WTC11 (cell line): ENCODE measurements around the gene TRIM4. TPM values are rescaled to one million over a fixed set of nuclear protein-coding genes. Genes with fewer than 3 reads are reported as not detected.
"Not testable (repeated sequence)": the region's sequence is repeated elsewhere in the genome, so short reads cannot be mapped to it uniquely, and the experiment has no call there.

ENCODE experiments used
- ATAC-seq: fragments of 200-7000 bp; cut with Tn5 transposase; 2 replicates; pipeline ENCODE4 v1.10.0; 2021; ENCODE audit warnings: mild to moderate bottlenecking, moderate library complexity
- CTCF ChIA-PET: fragments of 300-600 bp; sonication (Branson Sonifier 250); formaldehyde crosslinking; loops from one replicate; lab custom pipeline; 2021; ENCODE audit warnings: antibody characterized with exemption; lab: Charles Lee
- POLR2A ChIA-PET: fragments of 350-600 bp; sonication (Branson Sonifier 250); formaldehyde crosslinking; loops from one replicate; lab custom pipeline; 2021; ENCODE audit warnings: antibody characterized with exemption; lab: Charles Lee
- DNase-seq: peaks from one replicate; pipeline ENCODE4 v3.0.0; 2021; ENCODE audit warnings: low spot score
- H3K27ac Mint-ChIP-seq: 2 replicates; pipeline ENCODE4 v1.8.0; 2021; ENCODE audit warnings: mixed read lengths
- H3K27me3 Mint-ChIP-seq: 2 replicates; pipeline ENCODE4 v1.8.0; 2021; ENCODE audit warnings: low read depth, mild to moderate bottlenecking, moderate library complexity, mixed read lengths
- H3K36me3 Mint-ChIP-seq: 2 replicates; pipeline ENCODE4 v1.8.0; 2021; ENCODE audit warnings: mixed read lengths
- H3K4me1 Mint-ChIP-seq: 2 replicates; pipeline ENCODE4 v1.8.0; 2022; ENCODE audit warnings: mixed read lengths
- H3K4me3 Mint-ChIP-seq: 2 replicates; pipeline ENCODE4 v1.8.0; 2021; ENCODE audit warnings: mild to moderate bottlenecking, moderate library complexity, mixed read lengths
- H3K9me3 Mint-ChIP-seq: 2 replicates; pipeline ENCODE4 v1.8.0; 2021; ENCODE audit warnings: mixed read lengths
- ETV6 ChIP-seq: sonication (generic); formaldehyde crosslinking; IDR thresholded peaks from 2 replicates; pipeline ENCODE4 v1.8.1; 2022; ENCODE audit warnings: mild to moderate bottlenecking, missing genetic modification reagents
- IRF2 ChIP-seq: sonication (generic); formaldehyde crosslinking; IDR thresholded peaks from 2 replicates; pipeline ENCODE4 v1.8.0; 2022; ENCODE audit warnings: low read depth, missing genetic modification reagents, borderline replicate concordance
- MXD4 ChIP-seq: fragments of 250-450 bp; sonication (Bioruptor Pico); IDR thresholded peaks from 2 replicates; pipeline ENCODE4 v1.8.0; 2021; ENCODE audit warnings: mild to moderate bottlenecking, moderate library complexity, borderline replicate concordance
- NFATC4 ChIP-seq: fragments of 250-450 bp; sonication (Bioruptor Pico); IDR thresholded peaks from 2 replicates; pipeline ENCODE4 v1.9.0; 2021; ENCODE audit warnings: mild to moderate bottlenecking
- TCF7 ChIP-seq: sonication (generic); formaldehyde crosslinking; IDR thresholded peaks from 2 replicates; pipeline ENCODE4 v1.8.0; 2022; ENCODE audit warnings: mild to moderate bottlenecking, low read depth, missing genetic modification reagents, moderate library complexity
- ZNF138 ChIP-seq: sonication (generic); formaldehyde crosslinking; conservative IDR thresholded peaks from 2 replicates; pipeline ENCODE4 v1.8.1; 2022; ENCODE audit warnings: mild to moderate bottlenecking, moderate library complexity, missing genetic modification reagents
- ZNF232 ChIP-seq: sonication (generic); formaldehyde crosslinking; IDR thresholded peaks from 2 replicates; pipeline ENCODE4 v1.8.0; 2022; ENCODE audit warnings: mild to moderate bottlenecking, missing genetic modification reagents
- ZNF317 ChIP-seq: sonication (generic); formaldehyde crosslinking; IDR thresholded peaks from 2 replicates; pipeline ENCODE4 v1.8.1; 2023; ENCODE audit warnings: low read depth, mild to moderate bottlenecking, moderate library complexity, missing genetic modification reagents, borderline replicate concordance
- ZNF671 ChIP-seq: fragments of 250-450 bp; sonication (Bioruptor Pico); IDR thresholded peaks from 2 replicates; pipeline ENCODE4 v1.8.0; 2021; ENCODE audit warnings: mild to moderate bottlenecking
- total RNA-seq: library from RNA; stranded (reverse); gene quantifications from 3 replicates; pipeline ENCODE4 v1.2.3, GENCODE V29; 2021
- TF ChIP-seq, protein P1 (sequence below): sonication (generic); formaldehyde crosslinking; IDR thresholded peaks from 2 replicates; pipeline ENCODE4 v1.8.1; 2023; ENCODE audit warnings: mild to moderate bottlenecking, missing genetic modification reagents, moderate library complexity
- TF ChIP-seq, protein P2 (sequence below): fragments of 200-600 bp; IDR thresholded peaks from 2 replicates; pipeline ENCODE4 v1.8.0; 2022; ENCODE audit warnings: antibody characterized with exemption
- TF ChIP-seq, protein P3 (sequence below): sonication (generic); formaldehyde crosslinking; IDR thresholded peaks from 2 replicates; pipeline ENCODE4 v1.8.0; 2023; ENCODE audit warnings: missing genetic modification reagents, mild to moderate bottlenecking, borderline replicate concordance
- TF ChIP-seq, protein P4 (sequence below): sonication (generic); formaldehyde crosslinking; IDR thresholded peaks from 2 replicates; pipeline ENCODE4 v1.8.1; 2022; ENCODE audit warnings: missing genetic modification reagents, borderline replicate concordance
- TF ChIP-seq, protein P5 (sequence below): sonication (generic); formaldehyde crosslinking; IDR thresholded peaks from 2 replicates; pipeline ENCODE4 v1.8.0; 2023; ENCODE audit warnings: mild to moderate bottlenecking, missing genetic modification reagents
- TF ChIP-seq, protein P6 (sequence below): sonication (generic); formaldehyde crosslinking; IDR thresholded peaks from 2 replicates; pipeline ENCODE4 v1.8.1; 2022; ENCODE audit warnings: mild to moderate bottlenecking, moderate library complexity, missing genetic modification reagents

The TRIM4 gene
- total RNA-seq, 1 experiment from 2014 or later, result 6.6 TPM

DNA sequence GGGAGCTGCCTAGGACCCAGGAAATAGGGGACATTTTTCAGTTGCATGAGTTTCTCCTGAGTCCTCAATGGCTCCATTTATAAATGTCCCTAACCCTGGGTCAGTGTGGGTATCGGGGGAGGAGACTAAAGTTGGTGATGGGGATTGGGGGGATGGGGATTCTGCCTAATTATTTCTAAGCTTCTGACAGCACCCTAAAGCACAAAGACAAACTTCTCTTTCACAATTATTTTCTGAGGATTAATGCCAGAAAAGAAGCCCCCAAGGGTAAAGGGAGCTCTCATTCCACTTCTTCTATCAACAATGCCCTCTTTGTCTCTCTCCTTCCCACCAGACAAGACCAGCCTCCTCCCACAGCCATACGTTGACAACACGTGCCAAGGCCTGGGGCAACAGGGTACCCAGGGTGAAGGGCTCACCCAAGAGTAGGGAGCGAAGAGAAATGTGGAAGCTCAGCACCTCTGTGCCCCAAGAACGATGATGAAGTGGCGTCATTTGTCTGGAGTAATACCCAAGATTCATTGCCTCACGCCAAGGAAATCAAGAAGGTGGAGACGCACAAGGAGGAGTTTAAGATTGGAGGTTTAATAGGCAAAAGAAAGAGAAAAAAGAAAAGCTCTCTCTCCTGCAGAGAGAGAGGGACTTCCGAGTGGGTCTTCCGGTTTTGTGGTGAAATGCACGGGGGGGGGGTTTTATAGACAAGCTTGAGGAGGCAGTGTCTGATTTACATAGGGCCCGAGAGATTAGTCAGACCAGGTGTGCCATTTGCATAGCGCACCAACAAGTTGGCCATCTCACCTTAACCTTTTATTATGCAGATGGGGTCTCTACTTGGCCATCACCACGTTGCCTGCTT, 24.5 kb upstream of the TRIM4 start (continued):
- peak; percentile 47; the same call in 1 of the 2 replicates for TF ChIP-seq ETV6 (CRISPR knock-in tag)
- TF ChIP-seq, all 79 proteins: peak for 10

DNA sequence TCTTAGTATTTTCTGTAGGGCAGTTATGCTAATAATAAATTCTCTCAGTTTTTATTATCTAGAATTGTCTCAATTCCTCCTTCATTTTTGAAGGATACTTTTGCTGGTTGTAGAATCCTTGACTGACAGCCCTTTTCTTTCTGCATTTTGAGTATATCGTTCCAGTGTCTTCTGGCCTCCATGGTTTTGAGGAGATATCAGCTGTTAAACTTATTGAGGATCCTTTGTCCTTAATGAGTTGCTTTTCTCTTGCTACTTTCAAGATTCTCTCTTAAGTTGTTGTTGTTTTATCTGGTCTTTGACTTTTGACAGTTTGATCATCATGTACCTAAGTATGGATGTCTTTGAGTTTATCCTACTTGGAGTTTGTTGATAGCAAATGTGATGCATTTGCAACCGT, 19.0 kb upstream of the TRIM4 start:
- Mint-ChIP-seq H3K27ac (no peak overlapping the region), H3K36me3 (peaks cover 60% of the 10 kb centered on the region), H3K4me1 (peaks cover 27% of the 10 kb centered on the region), H3K9me3 (peaks cover 58% of the 10 kb centered on the region), H3K4me3 (no peak overlapping the region), H3K27me3 (peaks cover 5% of the 10 kb centered on the region; the same call in 1 of the 2 replicates)
- no peak for DNase-seq
- POLR2A ChIA-PET, result no interaction called here
- CTCF ChIA-PET, result no interaction called here
- ATAC-seq, result no peak
- TF ChIP-seq ZNF317 (CRISPR knock-in tag) (peak; percentile 100), TCF7 (CRISPR knock-in tag) (no peak)

DNA sequence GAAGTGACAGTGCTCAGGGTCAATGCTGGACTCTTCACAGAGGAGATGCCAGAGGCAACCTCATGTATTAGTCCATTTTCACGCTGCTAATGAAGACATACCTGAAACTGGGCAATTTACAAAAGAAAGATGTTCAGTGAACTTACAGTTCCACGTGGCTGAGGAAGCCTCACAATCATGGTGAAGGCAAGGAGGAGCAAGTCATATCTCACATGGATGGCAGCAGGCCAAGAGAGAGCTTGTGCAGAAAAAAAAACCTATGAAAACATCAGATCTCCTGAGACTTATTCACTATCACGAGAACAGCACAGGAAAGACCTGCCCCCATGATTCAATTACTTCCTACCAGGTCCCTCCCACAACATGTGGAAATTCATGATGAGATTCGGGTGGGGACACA, 15.7 kb upstream of the TRIM4 start:
- H3K27ac Mint-ChIP-seq, DNase-seq, POLR2A ChIA-PET, CTCF ChIA-PET, H3K27me3 Mint-ChIP-seq, ATAC-seq, H3K4me3 Mint-ChIP-seq: not testable (repeated sequence)
- Mint-ChIP-seq H3K4me1 (peaks cover 25% of the 10 kb centered on the region), H3K9me3 (peaks cover 45% of the 10 kb centered on the region), H3K36me3 (peaks cover 45% of the 10 kb centered on the region)

DNA sequence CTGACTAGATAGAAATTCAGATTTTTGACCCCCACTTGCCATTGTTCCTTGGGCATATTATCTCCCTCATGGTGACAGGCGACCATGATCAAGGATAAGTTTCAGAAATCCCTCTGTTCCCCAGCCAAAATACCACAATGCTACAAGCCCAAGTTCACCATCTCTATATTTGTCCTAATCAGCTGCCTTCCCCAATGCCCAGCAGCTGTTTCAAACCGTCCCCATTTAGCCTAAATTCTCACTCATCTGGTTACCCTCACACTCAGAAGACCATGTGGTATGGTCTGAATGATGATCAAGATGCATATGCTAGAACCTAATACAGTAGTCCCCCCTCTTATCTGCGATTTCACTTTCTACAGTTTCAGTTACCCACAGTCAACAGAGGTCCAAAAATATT, 11.0 kb upstream of the TRIM4 start:
- DNase-seq, result no peak
- Mint-ChIP-seq H3K36me3 (peaks cover 10% of the 10 kb centered on the region), H3K9me3 (peaks cover 18% of the 10 kb centered on the region), H3K4me3 (peak overlapping the region; percentile 64; the same call in 1 of the 2 replicates), H3K27me3 (peaks cover 14% of the 10 kb centered on the region), H3K4me1 (peaks cover 58% of the 10 kb centered on the region), H3K27ac (no peak overlapping the region)
- CTCF ChIA-PET, result interaction anchor here (1.6 to 2.2 kb wide), 5 partner anchors 11 to 60 kb away, joined by 3 to 30 read pairs (median 17); partner anchors contain the start of gene TRIM4
- POLR2A ChIA-PET, result interaction anchor here (1.2 kb wide), 1 partner anchor 14 kb away, joined by 9 read pairs; no protein-coding TSS in a partner anchor
- no peak for ATAC-seq
- TF ChIP-seq MXD4 (CRISPR knock-in tag) (no peak), ZNF138 (CRISPR knock-in tag) (no peak), IRF2 (CRISPR knock-in tag) (no peak), NFATC4 (no peak), ZNF232 (CRISPR knock-in tag) (no peak), ZNF671 (CRISPR knock-in tag) (no peak)
- TF ChIP-seq, protein P1, sequence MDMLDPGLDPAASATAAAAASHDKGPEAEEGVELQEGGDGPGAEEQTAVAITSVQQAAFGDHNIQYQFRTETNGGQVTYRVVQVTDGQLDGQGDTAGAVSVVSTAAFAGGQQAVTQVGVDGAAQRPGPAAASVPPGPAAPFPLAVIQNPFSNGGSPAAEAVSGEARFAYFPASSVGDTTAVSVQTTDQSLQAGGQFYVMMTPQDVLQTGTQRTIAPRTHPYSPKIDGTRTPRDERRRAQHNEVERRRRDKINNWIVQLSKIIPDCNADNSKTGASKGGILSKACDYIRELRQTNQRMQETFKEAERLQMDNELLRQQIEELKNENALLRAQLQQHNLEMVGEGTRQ (CRISPR knock-in tag), result no peak
- TF ChIP-seq, protein P2, sequence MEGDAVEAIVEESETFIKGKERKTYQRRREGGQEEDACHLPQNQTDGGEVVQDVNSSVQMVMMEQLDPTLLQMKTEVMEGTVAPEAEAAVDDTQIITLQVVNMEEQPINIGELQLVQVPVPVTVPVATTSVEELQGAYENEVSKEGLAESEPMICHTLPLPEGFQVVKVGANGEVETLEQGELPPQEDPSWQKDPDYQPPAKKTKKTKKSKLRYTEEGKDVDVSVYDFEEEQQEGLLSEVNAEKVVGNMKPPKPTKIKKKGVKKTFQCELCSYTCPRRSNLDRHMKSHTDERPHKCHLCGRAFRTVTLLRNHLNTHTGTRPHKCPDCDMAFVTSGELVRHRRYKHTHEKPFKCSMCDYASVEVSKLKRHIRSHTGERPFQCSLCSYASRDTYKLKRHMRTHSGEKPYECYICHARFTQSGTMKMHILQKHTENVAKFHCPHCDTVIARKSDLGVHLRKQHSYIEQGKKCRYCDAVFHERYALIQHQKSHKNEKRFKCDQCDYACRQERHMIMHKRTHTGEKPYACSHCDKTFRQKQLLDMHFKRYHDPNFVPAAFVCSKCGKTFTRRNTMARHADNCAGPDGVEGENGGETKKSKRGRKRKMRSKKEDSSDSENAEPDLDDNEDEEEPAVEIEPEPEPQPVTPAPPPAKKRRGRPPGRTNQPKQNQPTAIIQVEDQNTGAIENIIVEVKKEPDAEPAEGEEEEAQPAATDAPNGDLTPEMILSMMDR, result no peak
- TF ChIP-seq, protein P3, sequence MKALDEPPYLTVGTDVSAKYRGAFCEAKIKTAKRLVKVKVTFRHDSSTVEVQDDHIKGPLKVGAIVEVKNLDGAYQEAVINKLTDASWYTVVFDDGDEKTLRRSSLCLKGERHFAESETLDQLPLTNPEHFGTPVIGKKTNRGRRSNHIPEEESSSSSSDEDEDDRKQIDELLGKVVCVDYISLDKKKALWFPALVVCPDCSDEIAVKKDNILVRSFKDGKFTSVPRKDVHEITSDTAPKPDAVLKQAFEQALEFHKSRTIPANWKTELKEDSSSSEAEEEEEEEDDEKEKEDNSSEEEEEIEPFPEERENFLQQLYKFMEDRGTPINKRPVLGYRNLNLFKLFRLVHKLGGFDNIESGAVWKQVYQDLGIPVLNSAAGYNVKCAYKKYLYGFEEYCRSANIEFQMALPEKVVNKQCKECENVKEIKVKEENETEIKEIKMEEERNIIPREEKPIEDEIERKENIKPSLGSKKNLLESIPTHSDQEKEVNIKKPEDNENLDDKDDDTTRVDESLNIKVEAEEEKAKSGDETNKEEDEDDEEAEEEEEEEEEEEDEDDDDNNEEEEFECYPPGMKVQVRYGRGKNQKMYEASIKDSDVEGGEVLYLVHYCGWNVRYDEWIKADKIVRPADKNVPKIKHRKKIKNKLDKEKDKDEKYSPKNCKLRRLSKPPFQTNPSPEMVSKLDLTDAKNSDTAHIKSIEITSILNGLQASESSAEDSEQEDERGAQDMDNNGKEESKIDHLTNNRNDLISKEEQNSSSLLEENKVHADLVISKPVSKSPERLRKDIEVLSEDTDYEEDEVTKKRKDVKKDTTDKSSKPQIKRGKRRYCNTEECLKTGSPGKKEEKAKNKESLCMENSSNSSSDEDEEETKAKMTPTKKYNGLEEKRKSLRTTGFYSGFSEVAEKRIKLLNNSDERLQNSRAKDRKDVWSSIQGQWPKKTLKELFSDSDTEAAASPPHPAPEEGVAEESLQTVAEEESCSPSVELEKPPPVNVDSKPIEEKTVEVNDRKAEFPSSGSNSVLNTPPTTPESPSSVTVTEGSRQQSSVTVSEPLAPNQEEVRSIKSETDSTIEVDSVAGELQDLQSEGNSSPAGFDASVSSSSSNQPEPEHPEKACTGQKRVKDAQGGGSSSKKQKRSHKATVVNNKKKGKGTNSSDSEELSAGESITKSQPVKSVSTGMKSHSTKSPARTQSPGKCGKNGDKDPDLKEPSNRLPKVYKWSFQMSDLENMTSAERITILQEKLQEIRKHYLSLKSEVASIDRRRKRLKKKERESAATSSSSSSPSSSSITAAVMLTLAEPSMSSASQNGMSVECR (CRISPR knock-in tag), result no peak
- TF ChIP-seq, protein P4, sequence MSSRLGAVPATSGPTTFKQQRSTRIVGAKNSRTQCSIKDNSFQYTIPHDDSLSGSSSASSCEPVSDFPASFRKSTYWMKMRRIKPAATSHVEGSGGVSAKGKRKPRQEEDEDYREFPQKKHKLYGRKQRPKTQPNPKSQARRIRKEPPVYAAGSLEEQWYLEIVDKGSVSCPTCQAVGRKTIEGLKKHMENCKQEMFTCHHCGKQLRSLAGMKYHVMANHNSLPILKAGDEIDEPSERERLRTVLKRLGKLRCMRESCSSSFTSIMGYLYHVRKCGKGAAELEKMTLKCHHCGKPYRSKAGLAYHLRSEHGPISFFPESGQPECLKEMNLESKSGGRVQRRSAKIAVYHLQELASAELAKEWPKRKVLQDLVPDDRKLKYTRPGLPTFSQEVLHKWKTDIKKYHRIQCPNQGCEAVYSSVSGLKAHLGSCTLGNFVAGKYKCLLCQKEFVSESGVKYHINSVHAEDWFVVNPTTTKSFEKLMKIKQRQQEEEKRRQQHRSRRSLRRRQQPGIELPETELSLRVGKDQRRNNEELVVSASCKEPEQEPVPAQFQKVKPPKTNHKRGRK (CRISPR knock-in tag), result no peak
- TF ChIP-seq, protein P5, sequence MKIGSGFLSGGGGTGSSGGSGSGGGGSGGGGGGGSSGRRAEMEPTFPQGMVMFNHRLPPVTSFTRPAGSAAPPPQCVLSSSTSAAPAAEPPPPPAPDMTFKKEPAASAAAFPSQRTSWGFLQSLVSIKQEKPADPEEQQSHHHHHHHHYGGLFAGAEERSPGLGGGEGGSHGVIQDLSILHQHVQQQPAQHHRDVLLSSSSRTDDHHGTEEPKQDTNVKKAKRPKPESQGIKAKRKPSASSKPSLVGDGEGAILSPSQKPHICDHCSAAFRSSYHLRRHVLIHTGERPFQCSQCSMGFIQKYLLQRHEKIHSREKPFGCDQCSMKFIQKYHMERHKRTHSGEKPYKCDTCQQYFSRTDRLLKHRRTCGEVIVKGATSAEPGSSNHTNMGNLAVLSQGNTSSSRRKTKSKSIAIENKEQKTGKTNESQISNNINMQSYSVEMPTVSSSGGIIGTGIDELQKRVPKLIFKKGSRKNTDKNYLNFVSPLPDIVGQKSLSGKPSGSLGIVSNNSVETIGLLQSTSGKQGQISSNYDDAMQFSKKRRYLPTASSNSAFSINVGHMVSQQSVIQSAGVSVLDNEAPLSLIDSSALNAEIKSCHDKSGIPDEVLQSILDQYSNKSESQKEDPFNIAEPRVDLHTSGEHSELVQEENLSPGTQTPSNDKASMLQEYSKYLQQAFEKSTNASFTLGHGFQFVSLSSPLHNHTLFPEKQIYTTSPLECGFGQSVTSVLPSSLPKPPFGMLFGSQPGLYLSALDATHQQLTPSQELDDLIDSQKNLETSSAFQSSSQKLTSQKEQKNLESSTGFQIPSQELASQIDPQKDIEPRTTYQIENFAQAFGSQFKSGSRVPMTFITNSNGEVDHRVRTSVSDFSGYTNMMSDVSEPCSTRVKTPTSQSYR (CRISPR knock-in tag), result no peak
- TF ChIP-seq, protein P6, sequence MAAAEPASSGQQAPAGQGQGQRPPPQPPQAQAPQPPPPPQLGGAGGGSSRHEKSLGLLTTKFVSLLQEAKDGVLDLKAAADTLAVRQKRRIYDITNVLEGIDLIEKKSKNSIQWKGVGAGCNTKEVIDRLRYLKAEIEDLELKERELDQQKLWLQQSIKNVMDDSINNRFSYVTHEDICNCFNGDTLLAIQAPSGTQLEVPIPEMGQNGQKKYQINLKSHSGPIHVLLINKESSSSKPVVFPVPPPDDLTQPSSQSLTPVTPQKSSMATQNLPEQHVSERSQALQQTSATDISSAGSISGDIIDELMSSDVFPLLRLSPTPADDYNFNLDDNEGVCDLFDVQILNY (CRISPR knock-in tag), result no peak
